ENCODE measurements around the gene TRIM72. TPM values are rescaled to one million over a fixed set of nuclear protein-coding genes. Genes with fewer than 3 reads are reported as not detected.

Gene TRIM72
- total RNA-seq, 4 donors from 2014 or later: 0.19 TPM; not detected in 3

GRCh38 chr16:31225193-31225592, 11.3 kb downstream of the TRIM72 start:
- WGBS, 2 donors: 90 to 92% methylated on average over 3 of the region's 3 CpGs
- H3K4me3 ChIP-seq (ENCODE audit: low read depth, poor library complexity, severe bottlenecking): no peak overlapping the region
- TF ChIP-seq POLR2A (IDR thresholded peaks at IDR 0.05): no peak
- TF ChIP-seq, protein P1, sequence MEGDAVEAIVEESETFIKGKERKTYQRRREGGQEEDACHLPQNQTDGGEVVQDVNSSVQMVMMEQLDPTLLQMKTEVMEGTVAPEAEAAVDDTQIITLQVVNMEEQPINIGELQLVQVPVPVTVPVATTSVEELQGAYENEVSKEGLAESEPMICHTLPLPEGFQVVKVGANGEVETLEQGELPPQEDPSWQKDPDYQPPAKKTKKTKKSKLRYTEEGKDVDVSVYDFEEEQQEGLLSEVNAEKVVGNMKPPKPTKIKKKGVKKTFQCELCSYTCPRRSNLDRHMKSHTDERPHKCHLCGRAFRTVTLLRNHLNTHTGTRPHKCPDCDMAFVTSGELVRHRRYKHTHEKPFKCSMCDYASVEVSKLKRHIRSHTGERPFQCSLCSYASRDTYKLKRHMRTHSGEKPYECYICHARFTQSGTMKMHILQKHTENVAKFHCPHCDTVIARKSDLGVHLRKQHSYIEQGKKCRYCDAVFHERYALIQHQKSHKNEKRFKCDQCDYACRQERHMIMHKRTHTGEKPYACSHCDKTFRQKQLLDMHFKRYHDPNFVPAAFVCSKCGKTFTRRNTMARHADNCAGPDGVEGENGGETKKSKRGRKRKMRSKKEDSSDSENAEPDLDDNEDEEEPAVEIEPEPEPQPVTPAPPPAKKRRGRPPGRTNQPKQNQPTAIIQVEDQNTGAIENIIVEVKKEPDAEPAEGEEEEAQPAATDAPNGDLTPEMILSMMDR (IDR thresholded peaks at IDR 0.05): no peak
- intact Hi-C loops (cut with DNase I; ENCODE audit: low total_unique reads): no loop called here
- no peak for DNase-seq (ENCODE audit: low spot score in 2 of 2)

- intact Hi-C loops (cut with DNase I; ENCODE audit: low total_unique reads): no loop called here
- WGBS, 2 donors: 95 to 97% methylated on average over 4 of the region's 4 CpGs
- no peak for TF ChIP-seq POLR2A (IDR thresholded peaks at IDR 0.05)
- TF ChIP-seq, protein P1 (IDR thresholded peaks at IDR 0.05): no peak
Measured at GRCh38 chr16:31228206-31228605, 14.3 kb downstream of the TRIM72 start.

DNA sequence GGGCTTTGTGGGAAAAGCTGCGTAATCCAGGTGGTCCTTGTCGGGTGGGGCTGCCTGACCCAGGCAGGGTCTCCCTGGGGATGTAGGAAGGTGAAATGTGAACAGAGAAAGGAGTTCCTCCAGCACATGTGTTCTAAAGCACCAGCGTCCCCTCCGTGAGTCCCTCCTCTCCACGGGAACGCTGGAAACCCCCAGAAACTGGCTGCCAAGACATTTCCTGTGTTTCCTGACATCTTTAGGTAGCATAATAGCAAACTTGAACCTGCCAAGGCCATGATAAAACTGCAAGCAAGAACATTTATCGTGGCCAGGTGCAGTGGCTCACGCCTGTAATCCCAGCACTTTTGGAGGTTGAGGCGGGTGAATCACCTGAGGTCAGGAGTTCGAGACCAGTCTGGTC, 15.6 kb downstream of the TRIM72 start:
- DNase-seq (ENCODE audit: low spot score in 2 of 2): no peak
- intact Hi-C loops (cut with DNase I; ENCODE audit: low total_unique reads): no loop called here
- no peak overlapping the region for H3K4me3 ChIP-seq (ENCODE audit: low read depth, poor library complexity, severe bottlenecking)
- WGBS, 2 donors: 46 to 59% methylated on average over 10 of the region's 10 CpGs
- TF ChIP-seq, protein P1 (IDR thresholded peaks at IDR 0.05): no peak
- TF ChIP-seq POLR2A (IDR thresholded peaks at IDR 0.05): no peak

More at GRCh38 chr16:31228206-31228605, 14.3 kb downstream of the TRIM72 start:
- DNase-seq (ENCODE audit: low spot score in 2 of 2): no peak
- H3K4me3 ChIP-seq (ENCODE audit: low read depth, poor library complexity, severe bottlenecking): no peak overlapping the region

- intact Hi-C loops (cut with DNase I; ENCODE audit: low total_unique reads): no loop called here
- TF ChIP-seq POLR2A (IDR thresholded peaks at IDR 0.05): no peak
- TF ChIP-seq, protein P1 (IDR thresholded peaks at IDR 0.05): no peak
- no peak for DNase-seq (ENCODE audit: low spot score in 2 of 2)
- H3K4me3 ChIP-seq (ENCODE audit: low read depth, poor library complexity, severe bottlenecking): no peak overlapping the region
- WGBS, 2 donors: 74 to 82% methylated on average over 4 of the region's 4 CpGs
Measured at GRCh38 chr16:31238041-31238440, 24.1 kb downstream of the TRIM72 start.

DNA sequence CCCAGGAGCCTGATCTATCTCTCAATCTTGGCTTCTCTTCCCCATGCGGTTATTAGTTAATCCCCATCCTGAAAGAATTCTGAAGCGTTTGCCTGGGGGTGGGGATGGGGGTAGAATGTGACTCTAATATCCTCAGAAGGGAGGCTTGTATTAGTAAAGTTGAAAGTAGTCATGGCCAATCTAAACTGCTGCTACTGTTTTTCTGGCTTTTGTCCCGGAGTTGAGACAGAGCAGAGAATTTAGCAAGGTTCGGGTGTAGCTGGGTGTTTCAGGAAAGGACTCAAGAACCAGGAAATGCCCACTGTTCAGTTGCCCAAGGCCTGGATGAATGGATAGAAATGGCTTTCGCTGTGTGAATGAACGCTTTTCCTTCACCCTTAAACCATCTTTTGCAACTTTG, 28.3 kb downstream of the TRIM72 start:
- intact Hi-C loops (cut with DNase I; ENCODE audit: low total_unique reads): no loop called here
- 32 to 49% methylated on average over 6 of the region's 6 CpGs for WGBS, 2 donors
- no peak overlapping the region for H3K4me3 ChIP-seq (ENCODE audit: low read depth, poor library complexity, severe bottlenecking)
- TF ChIP-seq, protein P1 (IDR thresholded peaks at IDR 0.05): no peak
- TF ChIP-seq POLR2A (IDR thresholded peaks at IDR 0.05): no peak
- peak in 1 of 2 donors; percentile 29 for DNase-seq (ENCODE audit: low spot score in 2 of 2)

All from lower leg skin (tissue), 4 donors.